ENCODE measurements around the gene GFI1B.
"Not testable (repeated sequence)": the region's sequence is repeated elsewhere in the genome, so short reads cannot be mapped to it uniquely, and the experiment has no call there.

The GFI1B gene

GRCh38 chr9:133031130-133031422 is 52.6 kb downstream of the GFI1B start:
- Histone ChIP-seq H3K9ac (ENCODE audit: low read depth, low read length) (peak overlapping the region; percentile 98), H3K9me3 (ENCODE audit: control insufficient read depth, insufficient read depth, low read length) (peaks cover 3% of the 10 kb centered on the region; the same call in 1 of the 2 replicates), H3K4me1 (ENCODE audit: insufficient read depth, low read length) (no peaks in the 10 kb centered on the region; the same call in 1 of the 2 replicates), H3K36me3 (ENCODE audit: insufficient read depth, low read length) (no peaks in the 10 kb centered on the region)

- Histone ChIP-seq H3K4me1 (ENCODE audit: insufficient read depth, low read length) (no peaks in the 10 kb centered on the region; the same call in 1 of the 2 replicates), H3K9ac (ENCODE audit: low read depth, low read length) (peak overlapping the region; percentile 98)
Measured at GRCh38 chr9:133031496-133031911, 53.0 kb downstream of the GFI1B start.

GRCh38 chr9:133032171-133032570 is 53.7 kb downstream of the GFI1B start:
- Histone ChIP-seq H3K36me3 (ENCODE audit: insufficient read depth, low read length) (no peaks in the 10 kb centered on the region), H3K9ac (ENCODE audit: low read depth, low read length) (no peak overlapping the region), H3K9me3 (ENCODE audit: control insufficient read depth, insufficient read depth, low read length) (peaks cover 3% of the 10 kb centered on the region; the same call in 1 of the 2 replicates), H3K4me1 (ENCODE audit: insufficient read depth, low read length) (no peaks in the 10 kb centered on the region; the same call in 1 of the 2 replicates)

More at GRCh38 chr9:133031496-133031911, 53.0 kb downstream of the GFI1B start:
- H3K9me3 ChIP-seq (ENCODE audit: control insufficient read depth, insufficient read depth, low read length): peaks cover 3% of the 10 kb centered on the region; the same call in 1 of the 2 replicates
- no peaks in the 10 kb centered on the region for H3K36me3 ChIP-seq (ENCODE audit: insufficient read depth, low read length)

GRCh38 chr9:133035669-133036068 is 57.2 kb downstream of the GFI1B start:
- H3K9me3 ChIP-seq (ENCODE audit: control insufficient read depth, insufficient read depth, low read length): peaks cover 3% of the 10 kb centered on the region; the same call in 1 of the 2 replicates
- no peak overlapping the region for H3K9ac ChIP-seq (ENCODE audit: low read depth, low read length)

GRCh38 chr9:133037775-133038515 is 59.5 kb downstream of the GFI1B start:
- Histone ChIP-seq H3K4me1 (ENCODE audit: insufficient read depth, low read length) (no peaks in the 10 kb centered on the region), H3K9me3 (ENCODE audit: control insufficient read depth, insufficient read depth, low read length) (no peaks in the 10 kb centered on the region), H3K9ac (ENCODE audit: low read depth, low read length) (no peak overlapping the region), H3K36me3 (ENCODE audit: insufficient read depth, low read length) (peaks cover 6% of the 10 kb centered on the region; the same call in 1 of the 2 replicates)

More at GRCh38 chr9:133035669-133036068, 57.2 kb downstream of the GFI1B start:
- no peaks in the 10 kb centered on the region for H3K36me3 ChIP-seq (ENCODE audit: insufficient read depth, low read length)
- no peaks in the 10 kb centered on the region; the same call in 1 of the 2 replicates for H3K4me1 ChIP-seq (ENCODE audit: insufficient read depth, low read length)

DNA sequence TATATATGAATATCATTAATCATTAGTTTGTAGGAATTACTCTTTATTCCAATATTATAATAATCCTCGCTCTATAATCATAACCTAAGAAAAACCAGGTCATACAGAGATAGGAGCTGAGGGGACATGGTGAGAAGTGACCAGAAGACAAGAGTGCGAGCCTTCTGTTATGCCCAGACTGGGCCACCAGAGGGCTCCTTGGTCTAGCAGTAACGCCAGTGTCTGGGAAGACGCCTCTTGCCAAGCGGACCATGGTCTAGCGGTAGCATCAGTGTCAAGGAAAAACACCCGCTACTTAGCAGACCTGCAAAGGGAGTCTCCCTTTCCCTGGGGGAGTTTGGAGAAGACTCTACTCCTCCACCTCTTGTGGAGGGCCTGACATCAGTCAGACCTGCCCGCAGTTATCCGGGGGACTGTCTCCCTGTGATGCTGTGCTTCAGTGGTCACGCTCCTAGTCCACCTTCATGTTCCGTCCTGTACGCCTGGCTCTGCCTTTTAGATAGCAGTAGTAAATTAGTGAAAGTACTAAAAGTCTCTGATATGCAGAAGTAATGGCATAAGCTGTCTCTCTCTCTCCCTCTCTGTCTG is 62.5 kb downstream of the GFI1B start:
- H3K9ac ChIP-seq (ENCODE audit: low read depth, low read length); H3K4me1 ChIP-seq (ENCODE audit: insufficient read depth, low read length); H3K9me3 ChIP-seq (ENCODE audit: control insufficient read depth, insufficient read depth, low read length): not testable (repeated sequence)
- peaks cover 22% of the 10 kb centered on the region for H3K36me3 ChIP-seq (ENCODE audit: insufficient read depth, low read length)

Data from ES-I3 (cell line).